HL-60 (cell line): Measurements from ENCODE around the gene KRT71.

Experiments used
- TF ChIP-seq, protein P1 (sequence below): IDR thresholded peaks from one replicate; pipeline ENCODE4 v1.5.1; 2011; ENCODE audit warnings: low read length, control low read depth, inconsistent platforms; ENCODE audit not compliant: insufficient read depth
- TF ChIP-seq, protein P2 (sequence below): IDR thresholded peaks from 2 replicates; pipeline ENCODE4 v1.6.1; 2012; ENCODE audit warnings: low read depth; ENCODE audit not compliant: insufficient replicate concordance

DNA sequence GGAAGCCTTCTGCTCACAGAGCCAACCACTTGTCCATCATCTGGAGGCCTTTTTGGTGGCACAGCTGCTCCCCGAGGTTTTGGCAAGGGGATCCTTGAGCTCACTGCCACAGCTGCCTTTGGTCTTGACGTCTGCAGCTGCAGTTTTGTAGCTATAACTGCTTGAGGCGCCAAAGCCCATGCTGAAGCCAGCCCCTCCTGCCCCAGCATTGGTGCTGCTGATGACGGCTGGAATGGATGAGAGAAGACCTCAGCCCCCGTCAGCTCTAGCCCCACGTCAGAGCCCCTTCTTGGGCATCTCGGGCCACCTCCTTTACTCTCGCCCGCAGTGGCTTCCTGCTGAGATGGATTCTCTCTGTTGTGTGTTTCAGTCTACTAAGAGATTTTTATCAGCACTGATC lies 33.0 kb upstream of the KRT71 start:
- TF ChIP-seq, protein P1, sequence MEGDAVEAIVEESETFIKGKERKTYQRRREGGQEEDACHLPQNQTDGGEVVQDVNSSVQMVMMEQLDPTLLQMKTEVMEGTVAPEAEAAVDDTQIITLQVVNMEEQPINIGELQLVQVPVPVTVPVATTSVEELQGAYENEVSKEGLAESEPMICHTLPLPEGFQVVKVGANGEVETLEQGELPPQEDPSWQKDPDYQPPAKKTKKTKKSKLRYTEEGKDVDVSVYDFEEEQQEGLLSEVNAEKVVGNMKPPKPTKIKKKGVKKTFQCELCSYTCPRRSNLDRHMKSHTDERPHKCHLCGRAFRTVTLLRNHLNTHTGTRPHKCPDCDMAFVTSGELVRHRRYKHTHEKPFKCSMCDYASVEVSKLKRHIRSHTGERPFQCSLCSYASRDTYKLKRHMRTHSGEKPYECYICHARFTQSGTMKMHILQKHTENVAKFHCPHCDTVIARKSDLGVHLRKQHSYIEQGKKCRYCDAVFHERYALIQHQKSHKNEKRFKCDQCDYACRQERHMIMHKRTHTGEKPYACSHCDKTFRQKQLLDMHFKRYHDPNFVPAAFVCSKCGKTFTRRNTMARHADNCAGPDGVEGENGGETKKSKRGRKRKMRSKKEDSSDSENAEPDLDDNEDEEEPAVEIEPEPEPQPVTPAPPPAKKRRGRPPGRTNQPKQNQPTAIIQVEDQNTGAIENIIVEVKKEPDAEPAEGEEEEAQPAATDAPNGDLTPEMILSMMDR, result no peak
- TF ChIP-seq, protein P2, sequence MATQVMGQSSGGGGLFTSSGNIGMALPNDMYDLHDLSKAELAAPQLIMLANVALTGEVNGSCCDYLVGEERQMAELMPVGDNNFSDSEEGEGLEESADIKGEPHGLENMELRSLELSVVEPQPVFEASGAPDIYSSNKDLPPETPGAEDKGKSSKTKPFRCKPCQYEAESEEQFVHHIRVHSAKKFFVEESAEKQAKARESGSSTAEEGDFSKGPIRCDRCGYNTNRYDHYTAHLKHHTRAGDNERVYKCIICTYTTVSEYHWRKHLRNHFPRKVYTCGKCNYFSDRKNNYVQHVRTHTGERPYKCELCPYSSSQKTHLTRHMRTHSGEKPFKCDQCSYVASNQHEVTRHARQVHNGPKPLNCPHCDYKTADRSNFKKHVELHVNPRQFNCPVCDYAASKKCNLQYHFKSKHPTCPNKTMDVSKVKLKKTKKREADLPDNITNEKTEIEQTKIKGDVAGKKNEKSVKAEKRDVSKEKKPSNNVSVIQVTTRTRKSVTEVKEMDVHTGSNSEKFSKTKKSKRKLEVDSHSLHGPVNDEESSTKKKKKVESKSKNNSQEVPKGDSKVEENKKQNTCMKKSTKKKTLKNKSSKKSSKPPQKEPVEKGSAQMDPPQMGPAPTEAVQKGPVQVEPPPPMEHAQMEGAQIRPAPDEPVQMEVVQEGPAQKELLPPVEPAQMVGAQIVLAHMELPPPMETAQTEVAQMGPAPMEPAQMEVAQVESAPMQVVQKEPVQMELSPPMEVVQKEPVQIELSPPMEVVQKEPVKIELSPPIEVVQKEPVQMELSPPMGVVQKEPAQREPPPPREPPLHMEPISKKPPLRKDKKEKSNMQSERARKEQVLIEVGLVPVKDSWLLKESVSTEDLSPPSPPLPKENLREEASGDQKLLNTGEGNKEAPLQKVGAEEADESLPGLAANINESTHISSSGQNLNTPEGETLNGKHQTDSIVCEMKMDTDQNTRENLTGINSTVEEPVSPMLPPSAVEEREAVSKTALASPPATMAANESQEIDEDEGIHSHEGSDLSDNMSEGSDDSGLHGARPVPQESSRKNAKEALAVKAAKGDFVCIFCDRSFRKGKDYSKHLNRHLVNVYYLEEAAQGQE, result no peak
